NOMO-1 treated with DMSO at 0.1 percent for 48 hours (cell line): ENCODE results near the gene AHRR.
"Not testable (repeated sequence)": the region's sequence is repeated elsewhere in the genome, so short reads cannot be mapped to it uniquely, and the experiment has no call there.

Experiments
- DNase-seq: peaks from one replicate; lab custom pipeline; 2025; ENCODE audit not compliant: unreplicated experiment; lab: John Stamatoyannopoulos, UW

The AHRR gene

DNA sequence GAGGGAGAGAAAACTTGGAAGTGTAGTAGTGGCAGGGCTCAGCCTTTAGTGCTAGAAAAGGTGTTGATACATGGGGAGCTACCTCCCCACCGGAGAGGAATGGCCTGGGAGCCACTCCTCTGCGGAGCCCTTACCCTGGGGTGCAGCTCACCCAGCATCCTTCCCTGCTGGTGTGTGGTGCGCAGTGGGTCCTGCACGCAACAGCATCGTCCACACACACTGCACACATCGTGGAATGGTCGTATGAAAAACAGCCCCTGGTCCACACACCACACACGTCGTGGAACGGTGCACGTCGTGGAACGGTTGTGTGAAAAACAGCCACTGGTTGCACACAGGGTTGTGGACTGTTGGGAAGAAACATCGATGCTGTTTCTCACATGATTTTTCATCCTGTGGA is 16.1 kb upstream of the AHRR start:
- DNase-seq: no peak

GRCh38 chr5:306011-306805 is 15.3 kb upstream of the AHRR start:
- DNase-seq: no peak

GRCh38 chr5:307306-307705 is 14.2 kb upstream of the AHRR start:
- no peak for DNase-seq

GRCh38 chr5:307794-308579 is 13.5 kb upstream of the AHRR start:
- no peak for DNase-seq

DNA sequence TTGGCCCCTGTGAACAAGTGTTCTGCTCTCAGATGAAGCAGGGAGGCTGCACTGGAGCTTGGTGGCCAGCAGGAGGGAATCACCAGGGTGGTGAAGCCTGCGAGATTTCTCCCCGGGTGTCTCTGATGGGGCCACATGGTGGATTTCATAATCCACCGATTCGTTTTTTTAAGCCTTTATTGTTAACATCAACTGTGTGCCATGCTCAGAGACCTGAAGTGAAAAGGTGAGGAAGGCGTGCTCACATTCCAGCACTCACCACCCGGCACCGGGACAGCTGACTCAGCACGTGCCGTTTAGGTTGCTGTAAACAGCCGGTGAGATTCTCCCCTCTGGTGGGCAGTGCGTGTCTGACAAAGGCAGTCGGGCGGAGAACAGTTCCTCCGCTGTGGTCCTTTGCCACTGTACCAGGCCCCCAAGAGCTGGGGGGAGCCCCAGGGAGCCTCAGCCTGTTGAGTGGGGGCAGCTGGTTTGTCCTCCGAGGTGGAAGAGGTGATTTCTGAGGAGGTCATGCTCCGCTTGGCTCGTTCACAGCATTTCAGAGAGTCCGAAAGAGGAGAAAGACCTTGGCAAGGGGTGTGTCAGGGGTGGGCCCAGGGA is 12.7 kb upstream of the AHRR start:
- DNase-seq: no peak

- DNase-seq: not testable (repeated sequence)
These were observed 11.7 kb upstream of the AHRR start for GRCh38 chr5:309831-310230.

- DNase-seq: no peak
These were observed 11.0 kb upstream of the AHRR start for GRCh38 chr5:310516-310915.

DNA sequence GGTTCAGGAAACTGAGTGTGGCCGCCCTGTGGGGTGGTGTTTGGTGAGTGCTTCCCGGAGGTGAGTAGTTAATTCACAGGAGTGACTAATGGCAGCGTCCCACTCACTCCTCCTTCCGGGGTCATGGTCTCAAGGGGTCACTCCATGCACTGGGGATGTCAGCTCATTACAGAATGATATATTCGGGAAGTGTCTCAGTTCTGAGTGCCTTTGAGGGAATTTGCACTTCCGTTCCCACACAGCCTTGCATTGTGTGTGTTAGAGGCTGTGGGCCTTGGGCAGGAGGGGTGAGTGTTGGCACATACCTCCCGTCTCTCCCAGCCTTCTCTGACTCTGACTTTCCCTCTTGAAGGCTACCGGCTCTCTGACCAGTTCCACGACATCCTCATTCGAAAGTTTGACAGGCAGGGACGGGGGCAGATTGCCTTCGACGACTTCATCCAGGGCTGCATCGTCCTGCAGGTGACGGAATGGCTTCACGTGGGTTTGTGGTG is 10.5 kb upstream of the AHRR start:
- DNase-seq: no peak

DNA sequence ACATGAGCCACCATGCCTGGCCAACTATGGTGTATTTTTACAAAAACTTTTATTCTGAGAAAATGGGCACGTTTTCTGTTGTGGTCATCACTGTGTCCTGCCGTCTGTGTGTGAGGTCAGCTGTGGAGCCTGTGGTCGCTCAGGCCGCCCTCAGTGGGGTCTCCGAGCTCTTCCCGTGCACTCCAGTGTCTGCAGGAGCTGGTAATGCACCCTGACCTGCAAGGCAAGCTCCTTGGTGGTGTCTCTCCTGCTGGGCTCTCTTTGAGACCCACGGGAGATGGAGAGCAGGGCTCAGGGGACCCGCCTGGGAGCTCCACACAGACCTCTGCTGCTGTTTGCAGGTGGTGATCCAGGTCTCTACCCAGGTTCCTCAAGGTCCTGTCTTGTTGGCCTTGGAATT is 9.6 kb upstream of the AHRR start:
- no peak for DNase-seq

- no peak for DNase-seq
These were observed 8.7 kb upstream of the AHRR start for GRCh38 chr5:312845-313244.

DNA sequence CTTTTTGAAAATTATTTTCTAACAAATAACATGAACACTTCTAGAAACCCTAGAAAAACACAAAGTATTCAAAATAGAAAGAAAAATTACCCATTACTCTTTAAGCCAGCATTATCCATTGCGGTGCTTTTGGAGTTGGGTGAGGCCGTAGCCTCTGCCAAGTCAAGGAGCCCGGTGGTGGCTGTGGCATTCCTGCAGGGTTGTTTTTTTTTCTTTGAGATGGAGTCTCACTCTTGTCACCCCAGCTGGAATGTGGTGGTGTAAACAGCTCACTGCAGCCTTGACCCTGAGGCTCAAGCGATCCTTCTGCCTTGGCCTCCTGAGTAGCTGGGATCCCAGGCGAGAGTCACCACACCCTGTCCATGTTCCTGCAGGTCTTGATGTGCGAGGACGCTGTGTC is 8.2 kb upstream of the AHRR start:
- DNase-seq: no peak

DNA sequence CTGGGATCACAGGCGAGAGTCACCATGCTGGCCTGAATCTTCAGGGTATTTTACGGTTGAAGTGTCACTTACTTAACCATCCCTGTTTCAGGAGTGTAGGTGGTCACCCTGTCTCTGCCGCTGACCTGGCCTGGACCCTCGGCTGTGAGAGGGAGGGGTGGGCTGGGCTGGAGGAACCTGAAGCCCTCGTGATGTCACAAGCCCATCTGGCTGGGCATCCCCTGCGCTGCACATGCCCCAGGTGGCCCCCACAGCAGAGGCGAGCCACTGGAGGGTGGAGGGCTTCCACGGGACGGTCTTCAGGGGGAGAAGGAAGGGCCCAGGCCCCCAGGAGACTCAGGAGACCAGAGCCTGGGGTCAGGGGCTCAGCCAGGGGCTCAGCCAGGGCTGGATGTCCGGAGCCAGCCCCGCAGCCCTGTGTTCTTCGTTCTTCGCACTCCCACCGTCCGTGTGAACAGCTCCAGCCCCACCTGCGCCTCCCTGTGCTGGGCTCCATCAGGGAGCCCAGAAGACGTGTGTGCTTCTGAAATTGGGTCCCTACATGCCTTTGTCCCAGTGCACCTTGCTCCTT is 7.6 kb upstream of the AHRR start:
- no peak for DNase-seq

DNA sequence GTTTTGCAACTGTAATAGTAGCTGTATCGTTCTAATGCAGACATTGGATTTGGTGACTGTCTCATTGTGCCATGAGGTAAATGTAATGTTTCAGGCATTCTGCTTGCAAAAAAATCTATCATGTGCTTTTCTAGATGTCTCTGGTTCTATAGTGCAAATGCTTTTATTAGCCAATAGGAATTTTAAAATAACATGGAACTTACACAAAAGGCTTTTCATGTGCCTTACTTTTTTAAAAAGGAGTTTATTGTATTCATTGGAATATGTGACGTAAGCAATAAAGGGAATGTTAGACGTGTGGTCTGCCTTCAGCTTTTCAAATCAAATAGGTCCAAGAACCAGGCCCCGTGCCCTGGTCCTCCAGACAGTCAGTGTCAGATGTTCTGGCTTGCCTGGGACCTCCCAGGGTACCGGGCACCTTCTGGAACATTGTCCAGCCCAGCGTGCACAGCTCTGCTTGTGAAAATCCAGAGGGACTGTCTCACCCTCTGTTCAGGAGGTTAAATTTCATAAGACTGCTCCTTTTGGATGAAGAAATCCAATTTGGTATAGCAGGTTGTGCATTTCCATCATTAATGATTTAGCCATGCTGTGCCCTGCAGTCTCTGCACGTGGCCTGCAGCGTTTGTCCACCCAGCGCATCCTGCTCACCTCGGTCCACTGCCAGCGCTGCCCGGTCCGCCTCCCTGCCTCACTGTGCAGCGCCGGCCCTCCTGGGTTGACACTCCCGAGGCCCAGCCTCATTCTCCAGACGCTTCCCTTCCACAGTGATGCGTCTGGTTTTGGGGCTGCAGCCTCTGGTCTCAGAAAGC is 6.6 kb upstream of the AHRR start:
- no peak for DNase-seq

GRCh38 chr5:315488-316209 is 5.9 kb upstream of the AHRR start:
- DNase-seq: no peak

GRCh38 chr5:316210-317085 is 5.1 kb upstream of the AHRR start:
- no peak for DNase-seq

- peak; percentile 95 for DNase-seq
These were observed 4.3 kb upstream of the AHRR start for GRCh38 chr5:317086-317811.

DNA sequence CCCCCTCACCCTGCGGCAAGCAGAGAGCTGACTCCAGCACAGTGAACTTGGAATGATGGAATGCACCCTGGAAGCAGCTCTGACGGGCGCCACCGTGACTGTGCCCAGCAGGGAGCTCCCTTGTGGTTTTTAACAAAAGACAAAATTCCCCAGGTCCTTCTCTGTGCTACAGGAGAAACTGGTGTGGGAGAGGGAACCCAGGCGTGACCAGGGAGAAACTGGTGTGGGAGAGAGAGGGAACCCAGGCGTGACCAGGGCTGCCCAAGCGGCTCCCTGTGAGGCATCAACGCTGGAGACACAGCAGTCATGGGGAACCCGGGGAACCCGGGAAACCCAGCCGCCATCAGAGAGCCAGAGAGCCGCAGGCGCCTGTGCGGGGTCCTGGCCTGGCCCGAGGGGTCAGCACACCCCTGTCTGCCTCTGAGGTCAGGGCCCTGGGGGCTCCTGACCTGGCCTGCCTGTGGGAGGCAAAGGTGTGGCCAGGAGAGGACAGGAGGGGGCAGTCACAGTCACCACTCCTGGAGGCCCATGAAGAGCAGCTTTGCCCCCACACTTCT is 3.1 kb upstream of the AHRR start:
- peak; percentile 24 for DNase-seq

DNA sequence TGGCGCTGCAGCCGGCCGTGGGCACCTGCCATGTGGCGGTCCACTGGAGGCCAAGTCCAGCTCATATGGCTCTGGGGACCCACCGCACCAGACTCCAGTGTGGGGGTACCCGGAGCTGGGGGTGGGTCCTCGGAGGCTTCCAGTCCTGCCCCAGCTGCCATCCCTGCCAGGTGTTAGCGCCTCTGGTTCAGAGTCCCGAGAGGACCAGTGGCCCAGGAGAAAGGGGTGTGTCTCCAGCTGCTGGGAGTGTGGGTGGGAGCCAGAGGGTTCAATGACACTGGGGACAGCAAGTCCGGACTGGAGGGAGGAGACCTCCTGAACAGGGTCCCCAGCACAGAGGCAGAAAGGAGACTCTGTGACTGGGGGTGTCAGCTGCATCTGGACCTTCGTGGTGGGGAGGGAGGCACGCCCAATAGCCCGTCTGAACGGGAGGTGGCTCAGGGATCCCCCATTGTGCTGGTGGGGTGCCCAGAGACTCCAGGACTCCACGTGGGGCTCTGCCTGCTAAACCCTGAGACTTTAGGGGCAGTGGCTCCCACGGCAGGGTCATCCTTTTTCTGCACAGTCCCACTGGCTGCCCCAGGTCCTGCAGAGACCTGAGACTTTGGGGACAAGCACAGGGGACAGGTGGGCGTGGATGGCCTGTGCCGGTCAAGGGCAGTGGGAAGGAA is 2.4 kb upstream of the AHRR start:
- no peak for DNase-seq
